Psoas muscle (tissue), 8 donors: ENCODE measurements around the gene ABCD1. TPM values are rescaled to one million over a fixed set of nuclear protein-coding genes. Genes with fewer than 3 reads are reported as not detected.

Experiments used
- ATAC-seq, 4 donors: fragments of 200-7000 bp; cut with Tn5 transposase; one replicate each; pipeline ENCODE4 v1.9.1; 2020; ENCODE audit warnings: moderate library complexity in 3 of 4, mild to moderate bottlenecking in 2 of 4
- DNase-seq, 2 donors: peaks; one replicate each; pipeline ENCODE4 v3.0.0-alpha.2; 2020
- H3K27ac ChIP-seq: fragments of 200-600 bp; one replicate; pipeline ENCODE4 v1.8.0; 2022
- H3K27me3 ChIP-seq, 3 donors: fragments of 200-600 bp in 1 of 3; one replicate each; pipeline versions ENCODE4 v1.6.1 to v1.8.0; 2013 to 2022; ENCODE audit warnings: low read length in 2 of 3, mild to moderate bottlenecking in 2 of 3, moderate library complexity in 1 of 3; ENCODE audit not compliant: insufficient read depth in 3 of 3
- H3K36me3 ChIP-seq, 2 donors: fragments of 200-600 bp in 1 of 2; one replicate each; pipeline versions ENCODE4 v1.6.1 to v1.8.0; 2013 to 2022; ENCODE audit warnings: low read depth in 1 of 2, mild to moderate bottlenecking in 1 of 2, moderate library complexity in 1 of 2; ENCODE audit not compliant: insufficient read depth in 1 of 2
- H3K4me1 ChIP-seq: fragments of 200-600 bp; one replicate; pipeline ENCODE4 v1.8.0; 2022
- H3K4me3 ChIP-seq: fragments of 200-600 bp; one replicate; pipeline ENCODE4 v1.8.0; 2022; ENCODE audit warnings: mild to moderate bottlenecking
- H3K9me3 ChIP-seq: fragments of 200-600 bp; one replicate; pipeline ENCODE4 v1.8.0; 2022
- WGBS, 3 donors: extraction: QIAGEN DNeasy Blood & Tissue Kit; methylation state at CpG; one replicate each; pipeline versions ENCODE4 v1.1.6 to v1.1.7; 2013; 5-methylcytosine and 5-hydroxymethylcytosine counted together
- intact Hi-C, 2 donors: fragments of 100-400 bp; cut with DNase I; formaldehyde crosslinking; loops; one replicate each; pipeline versions ENCODE4 v1.11.0 to v1.14.2; 2022
- polyA plus RNA-seq, 3 donors: library from polyadenylated mRNA; stranded (reverse); fragments of 200-250 nt; gene quantifications; one replicate each; pipeline ENCODE4 v1.2.3, GENCODE V29; 2013
- total RNA-seq, 4 donors: library from RNA; stranded (reverse); fragmentation: NEBNext Ultra II Directional in 2 of 4; extraction: Animal tissue kit (Norgen Biotek cat#: 25700) in 2 of 4; gene quantifications; one replicate each; pipeline versions ENCODE4 v1.2.1 to v1.2.4, GENCODE V29; 2021 to 2023
- TF ChIP-seq, protein P1 (sequence below): fragments of 200-600 bp; IDR thresholded peaks from one replicate; pipeline ENCODE4 v1.8.0; 2022; ENCODE audit warnings: antibody characterized with exemption
- donor health status: healthy with polysubstance abuse.
- donor health status: DM: no; HTN: no; CAD: no; lungs with moderate emphysema.
- donor health status: Bipolar disorder and iron deficiency.
- donor health status: healthy.
- donor health status: DM: yes; HTN: yes; CAD: no.
- donor health status: DM: no; HTN: no; CAD: no.
- donor health status: DM: no; HTN: no; CAD: no.
- donor health status: DM: yes; HTN: yes; CAD: no.

The ABCD1 gene
- total and polyA plus RNA-seq, 7 donors, result 11.7 to 36.0 (median 20.8) TPM

DNA sequence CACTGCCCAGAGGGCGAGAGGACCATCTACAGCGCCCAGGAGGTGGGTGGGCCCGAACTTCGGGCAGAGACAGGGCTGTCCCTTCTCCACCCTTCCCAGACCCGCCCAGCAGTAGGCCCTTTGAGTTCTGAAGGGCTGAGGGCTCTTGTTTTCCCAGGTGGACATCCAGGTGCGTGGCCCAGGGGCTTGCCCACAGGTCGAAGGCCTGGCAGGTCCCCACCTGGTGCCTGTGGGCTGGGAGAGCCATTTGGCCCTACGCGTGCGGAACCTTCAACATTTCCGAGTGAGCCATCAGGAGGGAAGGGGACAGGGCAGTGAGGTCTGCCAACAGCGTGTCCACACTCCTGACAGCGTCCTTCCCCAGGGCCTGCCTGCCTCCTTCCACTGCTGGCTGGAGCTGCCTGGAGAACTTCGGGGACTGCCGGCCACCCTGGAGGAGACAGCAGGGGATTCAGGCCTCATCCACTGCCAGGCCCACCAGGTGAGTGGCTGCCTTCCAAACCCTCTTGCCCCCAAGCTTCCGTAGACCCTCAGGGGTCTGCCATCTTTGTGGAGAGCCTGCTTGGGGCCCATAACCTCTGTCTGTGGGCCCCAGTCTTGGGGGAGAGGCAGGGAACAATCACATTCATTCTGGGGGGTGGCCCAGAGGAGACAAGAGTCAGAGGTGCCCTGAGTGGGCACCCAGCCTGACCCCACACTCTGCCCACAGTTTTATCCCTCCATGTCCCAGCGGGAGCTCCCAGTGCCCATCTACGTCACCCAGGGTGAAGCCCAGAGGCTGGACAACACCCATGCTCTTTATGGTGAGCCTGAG lies 46.2 kb downstream of the ABCD1 start:
- WGBS, 3 donors, result 80 to 96% (median 93%) methylated on average over 7 to 18 of the region's 18 CpGs

DNA sequence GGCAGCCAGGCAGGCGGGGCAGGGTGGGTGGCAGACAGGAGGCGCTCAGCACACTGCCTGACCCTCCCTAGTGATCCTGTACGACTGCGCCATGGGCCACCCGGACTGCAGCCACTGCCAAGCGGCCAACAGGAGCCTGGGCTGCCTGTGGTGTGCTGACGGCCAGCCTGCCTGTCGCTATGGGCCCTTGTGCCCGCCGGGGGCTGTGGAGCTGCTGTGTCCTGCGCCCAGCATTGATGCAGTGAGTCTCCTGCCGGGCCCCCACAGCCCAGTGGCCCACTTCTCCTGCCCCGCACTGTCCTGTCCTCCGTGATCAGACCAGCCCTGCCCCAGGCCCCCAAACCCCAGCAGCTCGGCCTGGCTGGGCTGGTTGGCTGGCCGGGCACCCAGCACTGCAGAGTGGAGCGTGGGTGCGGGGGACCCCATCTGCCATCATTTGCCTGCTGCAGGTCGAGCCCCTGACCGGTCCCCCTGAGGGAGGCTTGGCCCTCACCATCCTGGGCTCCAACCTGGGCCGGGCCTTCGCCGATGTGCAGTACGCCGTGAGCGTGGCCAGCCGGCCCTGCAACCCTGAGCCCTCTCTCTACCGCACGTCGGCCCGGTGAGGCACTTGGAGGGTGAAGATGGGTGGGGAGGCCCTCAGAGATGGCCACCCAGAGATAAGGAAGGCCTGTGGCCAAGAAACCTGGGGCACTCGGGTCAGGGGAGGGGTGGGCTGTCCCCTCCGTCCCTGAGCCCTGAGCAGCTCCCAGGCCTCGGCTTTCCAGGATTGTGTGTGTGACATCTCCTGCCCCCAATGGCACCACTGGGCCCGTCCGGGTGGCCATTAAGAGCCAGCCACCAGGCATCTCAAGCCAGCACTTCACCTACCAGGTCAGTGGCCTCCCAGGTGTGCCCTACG lies 47.0 kb downstream of the ABCD1 start:
- Histone ChIP-seq H3K9me3 (no peaks in the 10 kb centered on the region), H3K4me1 (no peaks in the 10 kb centered on the region), H3K4me3 (no peak overlapping the region), H3K27me3 (no peaks in the 10 kb centered on the region), H3K27ac (no peak overlapping the region), H3K36me3 (no peaks in the 10 kb centered on the region)
- intact Hi-C loops, result no loop called here
- TF ChIP-seq, protein P1, sequence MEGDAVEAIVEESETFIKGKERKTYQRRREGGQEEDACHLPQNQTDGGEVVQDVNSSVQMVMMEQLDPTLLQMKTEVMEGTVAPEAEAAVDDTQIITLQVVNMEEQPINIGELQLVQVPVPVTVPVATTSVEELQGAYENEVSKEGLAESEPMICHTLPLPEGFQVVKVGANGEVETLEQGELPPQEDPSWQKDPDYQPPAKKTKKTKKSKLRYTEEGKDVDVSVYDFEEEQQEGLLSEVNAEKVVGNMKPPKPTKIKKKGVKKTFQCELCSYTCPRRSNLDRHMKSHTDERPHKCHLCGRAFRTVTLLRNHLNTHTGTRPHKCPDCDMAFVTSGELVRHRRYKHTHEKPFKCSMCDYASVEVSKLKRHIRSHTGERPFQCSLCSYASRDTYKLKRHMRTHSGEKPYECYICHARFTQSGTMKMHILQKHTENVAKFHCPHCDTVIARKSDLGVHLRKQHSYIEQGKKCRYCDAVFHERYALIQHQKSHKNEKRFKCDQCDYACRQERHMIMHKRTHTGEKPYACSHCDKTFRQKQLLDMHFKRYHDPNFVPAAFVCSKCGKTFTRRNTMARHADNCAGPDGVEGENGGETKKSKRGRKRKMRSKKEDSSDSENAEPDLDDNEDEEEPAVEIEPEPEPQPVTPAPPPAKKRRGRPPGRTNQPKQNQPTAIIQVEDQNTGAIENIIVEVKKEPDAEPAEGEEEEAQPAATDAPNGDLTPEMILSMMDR, result no peak
- DNase-seq, result peak in 1 of 2 donors; percentile 36
- WGBS, 3 donors, result 84 to 91% (median 90%) methylated on average over 16 to 37 of the region's 37 CpGs
- no peak for ATAC-seq

More for the DNA sequence above, 46.2 kb downstream of the ABCD1 start:
- intact Hi-C loops, result no loop called here
- H3K27me3 ChIP-seq, result no peaks in the 10 kb centered on the region
- TF ChIP-seq, protein P1, result no peak
- H3K4me3 ChIP-seq, result no peak overlapping the region
- DNase-seq (peak in 1 of 2 donors; percentile 33), ATAC-seq (no peak)
- no peaks in the 10 kb centered on the region for H3K9me3 ChIP-seq
- H3K4me1 ChIP-seq, result no peaks in the 10 kb centered on the region
- H3K36me3 ChIP-seq, result no peaks in the 10 kb centered on the region
- no peak overlapping the region for H3K27ac ChIP-seq

DNA sequence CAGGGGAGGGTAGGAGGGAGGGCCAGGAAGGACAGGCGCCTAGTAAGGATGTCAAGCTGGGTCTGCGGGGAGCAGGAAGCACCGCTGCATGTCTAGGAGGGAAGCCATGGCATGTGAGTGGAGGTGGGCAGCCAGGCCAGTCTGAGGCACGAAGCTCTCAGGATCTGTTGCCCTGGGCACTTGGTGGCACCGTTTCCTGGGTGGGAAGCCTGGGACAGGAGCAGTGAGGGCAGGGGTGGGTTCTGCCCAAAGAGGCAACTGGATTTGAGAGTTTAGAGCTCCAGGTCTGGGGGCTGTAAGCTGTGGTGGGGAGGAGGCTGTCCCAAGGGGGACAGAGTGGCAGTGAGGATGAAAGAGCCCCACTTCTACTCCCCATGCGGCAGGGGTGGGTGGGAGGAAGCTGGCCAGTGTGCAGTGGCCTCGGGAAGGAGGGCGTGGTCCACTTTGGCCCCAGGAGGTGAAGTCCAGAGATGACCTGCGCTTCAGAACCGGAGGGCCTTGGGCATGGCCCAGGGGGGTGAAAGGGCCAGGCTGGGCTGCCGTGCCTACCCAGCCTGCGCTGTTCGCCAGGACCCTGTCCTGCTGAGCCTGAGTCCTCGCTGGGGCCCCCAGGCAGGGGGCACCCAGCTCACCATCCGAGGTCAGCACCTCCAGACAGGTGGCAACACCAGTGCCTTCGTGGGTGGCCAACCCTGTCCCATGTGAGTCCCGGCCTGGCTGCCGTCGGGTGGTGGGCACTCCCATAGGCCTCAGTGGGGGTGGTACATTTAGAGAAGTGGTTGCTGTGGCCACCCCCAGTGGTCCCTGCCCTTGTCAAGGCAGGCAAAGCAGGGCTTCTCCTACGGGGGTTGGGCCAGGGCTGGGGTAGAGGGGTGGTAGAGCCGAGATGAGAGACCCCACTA lies 47.9 kb downstream of the ABCD1 start:
- H3K36me3 ChIP-seq, result no peaks in the 10 kb centered on the region
- no peak overlapping the region for H3K27ac ChIP-seq
- intact Hi-C loops, result no loop called here
- no peaks in the 10 kb centered on the region for H3K27me3 ChIP-seq
- H3K4me3 ChIP-seq, result no peak overlapping the region
- no peaks in the 10 kb centered on the region for H3K4me1 ChIP-seq
- H3K9me3 ChIP-seq, result no peaks in the 10 kb centered on the region
- 81 to 90% (median 85%) methylated on average over 6 to 21 of the region's 21 CpGs for WGBS, 3 donors
- no peak for ATAC-seq
- peak in 1 of 2 donors; percentile 38 for DNase-seq
- TF ChIP-seq, protein P1, result no peak

DNA sequence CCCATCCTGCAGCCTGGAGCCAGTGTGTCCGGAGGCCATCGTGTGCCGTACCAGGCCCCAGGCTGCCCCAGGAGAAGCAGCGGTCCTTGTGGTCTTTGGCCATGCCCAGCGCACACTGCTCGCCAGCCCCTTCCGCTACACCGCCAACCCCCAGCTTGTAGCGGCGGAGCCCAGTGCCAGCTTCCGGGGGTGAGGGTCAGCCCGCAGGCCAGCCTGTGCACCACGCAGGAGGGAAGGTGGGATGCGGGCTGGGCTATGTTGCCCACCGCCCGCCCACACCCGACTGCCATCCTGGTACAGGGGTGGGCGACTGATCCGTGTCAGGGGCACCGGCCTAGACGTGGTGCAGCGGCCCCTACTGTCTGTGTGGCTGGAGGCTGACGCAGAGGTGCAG lies 48.6 kb downstream of the ABCD1 start:
- H3K36me3 ChIP-seq, result no peaks in the 10 kb centered on the region
- ATAC-seq (no peak), DNase-seq (peak in 1 of 2 donors; percentile 40)
- TF ChIP-seq, protein P1, result no peak
- WGBS, 3 donors, result 93 to 96% (median 94%) methylated on average over 11 to 23 of the region's 23 CpGs
- intact Hi-C loops, result no loop called here
- H3K27ac ChIP-seq, result no peak overlapping the region
- H3K4me1 ChIP-seq, result no peaks in the 10 kb centered on the region
- H3K4me3 ChIP-seq, result no peak overlapping the region
- H3K27me3 ChIP-seq, result no peaks in the 10 kb centered on the region
- no peaks in the 10 kb centered on the region for H3K9me3 ChIP-seq
